ENCODE measurements around the gene PAH. TPM values are rescaled to one million over a fixed set of nuclear protein-coding genes. Genes with fewer than 3 reads are reported as not detected.

The PAH gene
- total and polyA plus RNA-seq, 7 donors: 0.03 to 0.62 (median 0.30) TPM; not detected in 4

GRCh38 chr12:102956738-102957327 lies 39.8 kb upstream of the PAH start:
- ATAC-seq: no peak
- intact Hi-C loops (cut with DNase I): no loop called here
- H3K27ac ChIP-seq: no peak overlapping the region
- peaks cover 0 to 93% (median 28%) of the 10 kb centered on the region in 3 donors for H3K27me3 ChIP-seq (ENCODE audit: insufficient read depth in 3 of 3, low read length in 2 of 3)
- no peak for TF ChIP-seq CTCF (IDR thresholded peaks at IDR 0.05)
- DNase-seq: no peak
- no peaks in the 10 kb centered on the region for H3K4me1 ChIP-seq
- H3K36me3 ChIP-seq (ENCODE audit: insufficient read depth in 1 of 2, low read depth in 1 of 2): no peaks in the 10 kb centered on the region
- WGBS, 3 donors: 1 to 2% (median 2%) methylated on average over 19 of the region's 19 CpGs
- H3K4me3 ChIP-seq: no peak overlapping the region
- no peaks in the 10 kb centered on the region for H3K9me3 ChIP-seq

GRCh38 chr12:102955926-102956737 lies 39.1 kb upstream of the PAH start:
- intact Hi-C loops (cut with DNase I): no loop called here
- ATAC-seq: no peak
- H3K36me3 ChIP-seq (ENCODE audit: insufficient read depth in 1 of 2, low read depth in 1 of 2): no peaks in the 10 kb centered on the region
- no peak overlapping the region for H3K4me3 ChIP-seq
- no peak for TF ChIP-seq CTCF (IDR thresholded peaks at IDR 0.05)
- no peaks in the 10 kb centered on the region for H3K9me3 ChIP-seq
- peaks cover 0 to 89% (median 28%) of the 10 kb centered on the region in 3 donors for H3K27me3 ChIP-seq (ENCODE audit: insufficient read depth in 3 of 3, low read length in 2 of 3)
- DNase-seq: no peak
- 1 to 2% (median 1%) methylated on average over 34 to 50 of the region's 50 CpGs for WGBS, 3 donors
- H3K27ac ChIP-seq: no peak overlapping the region
- H3K4me1 ChIP-seq: no peaks in the 10 kb centered on the region

- ATAC-seq: no peak
- intact Hi-C loops (cut with DNase I): no loop called here
- H3K9me3 ChIP-seq: no peaks in the 10 kb centered on the region
- no peaks in the 10 kb centered on the region for H3K36me3 ChIP-seq (ENCODE audit: insufficient read depth in 1 of 2, low read depth in 1 of 2)
- TF ChIP-seq CTCF (IDR thresholded peaks at IDR 0.05): no peak
- no peaks in the 10 kb centered on the region for H3K4me1 ChIP-seq
- WGBS, 3 donors: 28 to 42% (median 41%) methylated on average over 1 of the region's 1 CpG
- no peak overlapping the region for H3K27ac ChIP-seq
- DNase-seq: no peak
- no peak overlapping the region for H3K4me3 ChIP-seq
- H3K27me3 ChIP-seq (ENCODE audit: insufficient read depth in 3 of 3, low read length in 2 of 3): peaks cover 3 to 77% (median 30%) of the 10 kb centered on the region in 3 donors
Measured at GRCh38 chr12:102954134-102954533, 37.1 kb upstream of the PAH start.

GRCh38 chr12:102953221-102953620 lies 36.2 kb upstream of the PAH start:
- intact Hi-C loops (cut with DNase I): no loop called here
- Histone ChIP-seq H3K4me1 (no peaks in the 10 kb centered on the region), H3K4me3 (no peak overlapping the region), H3K27ac (no peak overlapping the region), H3K27me3 (ENCODE audit: insufficient read depth in 3 of 3, low read length in 2 of 3) (peaks cover 4 to 72% (median 30%) of the 10 kb centered on the region in 3 donors), H3K36me3 (ENCODE audit: insufficient read depth in 1 of 2, low read depth in 1 of 2) (no peaks in the 10 kb centered on the region), H3K9me3 (no peaks in the 10 kb centered on the region)
- no peak for ATAC-seq
- TF ChIP-seq CTCF (IDR thresholded peaks at IDR 0.05): no peak
- no peak for DNase-seq

All from psoas muscle (tissue), 8 donors.